ENCODE results near the gene SLC6A1. TPM values are rescaled to one million over a fixed set of nuclear protein-coding genes. Genes with fewer than 3 reads are reported as not detected.

The SLC6A1 gene
- total RNA-seq, 2 donors from 2014 or later, result 0.05 to 0.21 TPM

- Histone ChIP-seq H3K4me1 (no peaks in the 10 kb centered on the region), H3K9me3 (no peaks in the 10 kb centered on the region), H3K4me3 (no peak overlapping the region), H3K36me3 (no peaks in the 10 kb centered on the region), H3K27me3 (no peaks in the 10 kb centered on the region), H3K9ac (ENCODE audit: low read depth in 2 of 2, low read length in 2 of 2) (no peak overlapping the region), H3K27ac (no peak overlapping the region)
- intact Hi-C loops (cut with DNase I), result no loop called here
- TF ChIP-seq CTCF (IDR thresholded peaks at IDR 0.05), result no peak
- DNase-seq, result no peak
Observed at GRCh38 chr3:10985181-10985580, 7.4 kb upstream of the SLC6A1 start.

- H3K27me3 ChIP-seq, result peaks cover 3% of the 10 kb centered on the region
- DNase-seq, result no peak
- TF ChIP-seq CTCF (IDR thresholded peaks at IDR 0.05), result no peak
- intact Hi-C loops (cut with DNase I), result no loop called here
- H3K9me3 ChIP-seq, result no peaks in the 10 kb centered on the region
- H3K9ac ChIP-seq (ENCODE audit: low read depth in 2 of 2, low read length in 2 of 2), result no peak overlapping the region
- no peak overlapping the region for H3K27ac ChIP-seq
- H3K4me3 ChIP-seq, result no peak overlapping the region
- H3K36me3 ChIP-seq, result no peaks in the 10 kb centered on the region
- H3K4me1 ChIP-seq, result no peaks in the 10 kb centered on the region
Observed at GRCh38 chr3:10986592-10986991, 6.0 kb upstream of the SLC6A1 start.

- no peaks in the 10 kb centered on the region for H3K9me3 ChIP-seq
- no peaks in the 10 kb centered on the region for H3K36me3 ChIP-seq
- no peak for TF ChIP-seq CTCF (IDR thresholded peaks at IDR 0.05)
- intact Hi-C loops (cut with DNase I), result no loop called here
- no peak overlapping the region for H3K9ac ChIP-seq (ENCODE audit: low read depth in 2 of 2, low read length in 2 of 2)
- H3K27me3 ChIP-seq, result peaks cover 12% of the 10 kb centered on the region
- no peak overlapping the region for H3K4me3 ChIP-seq
- H3K4me1 ChIP-seq, result no peaks in the 10 kb centered on the region
- H3K27ac ChIP-seq, result no peak overlapping the region
- no peak for DNase-seq
Observed at GRCh38 chr3:10988001-10988665, 4.4 kb upstream of the SLC6A1 start.

GRCh38 chr3:10988991-10989484 is 3.5 kb upstream of the SLC6A1 start:
- no peak for DNase-seq
- intact Hi-C loops (cut with DNase I), result no loop called here
- Histone ChIP-seq H3K9me3 (no peaks in the 10 kb centered on the region), H3K4me3 (no peak overlapping the region), H3K9ac (ENCODE audit: low read depth in 2 of 2, low read length in 2 of 2) (no peak overlapping the region), H3K27me3 (peaks cover 20% of the 10 kb centered on the region), H3K27ac (no peak overlapping the region), H3K36me3 (no peaks in the 10 kb centered on the region), H3K4me1 (no peaks in the 10 kb centered on the region)
- no peak for TF ChIP-seq CTCF (IDR thresholded peaks at IDR 0.05)

GRCh38 chr3:10992943-10993728 is 588 bp downstream of the SLC6A1 start:
- H3K36me3 ChIP-seq, result no peaks in the 10 kb centered on the region
- no peak overlapping the region for H3K27ac ChIP-seq
- no peak overlapping the region for H3K4me3 ChIP-seq
- no peaks in the 10 kb centered on the region for H3K4me1 ChIP-seq
- H3K27me3 ChIP-seq, result peaks cover 24% of the 10 kb centered on the region
- H3K9me3 ChIP-seq, result no peaks in the 10 kb centered on the region
- DNase-seq, result no peak
- intact Hi-C loops (cut with DNase I), result no loop called here
- H3K9ac ChIP-seq (ENCODE audit: low read depth in 2 of 2, low read length in 2 of 2), result no peak overlapping the region
- TF ChIP-seq CTCF (IDR thresholded peaks at IDR 0.05), result no peak
